H9 (cell line): ENCODE results near the gene PTTG1IP. TPM values are rescaled to one million over a fixed set of nuclear protein-coding genes. Genes with fewer than 3 reads are reported as not detected.

Source experiments
- DNase-seq: peaks from one replicate; pipeline ENCODE4 v3.0.0-alpha.2; 2017
- H2AFZ ChIP-seq: one replicate; pipeline ENCODE4 v1.6.1; 2013; ENCODE audit warnings: mild to moderate bottlenecking, low read length, control low read depth, moderate library complexity
- H2AK5ac ChIP-seq: 2 replicates; pipeline ENCODE4 v1.6.1; 2013; ENCODE audit warnings: low read length, control low read depth, mixed read lengths; ENCODE audit not compliant: insufficient read length
- H2BK120ac ChIP-seq: one replicate; pipeline ENCODE4 v1.6.1; 2013; ENCODE audit warnings: low read depth, mild to moderate bottlenecking, low read length, control low read depth, inconsistent platforms; ENCODE audit not compliant: poor library complexity, severe bottlenecking
- H2BK12ac ChIP-seq: 2 replicates; pipeline ENCODE4 v1.6.1; 2013; ENCODE audit warnings: low read length, control low read depth, mixed read lengths, low read depth; ENCODE audit not compliant: insufficient read length
- H2BK15ac ChIP-seq: 2 replicates; pipeline ENCODE4 v1.6.1; 2013; ENCODE audit warnings: low read depth, low read length, control low read depth
- H2BK20ac ChIP-seq: one replicate; pipeline ENCODE4 v1.6.1; 2013; ENCODE audit warnings: low read depth, mild to moderate bottlenecking, low read length, control low read depth, inconsistent platforms; ENCODE audit not compliant: poor library complexity, severe bottlenecking
- H2BK5ac ChIP-seq: 2 replicates; pipeline ENCODE4 v1.6.1; 2013; ENCODE audit warnings: low read length, control low read depth, mixed read lengths; ENCODE audit not compliant: insufficient read length
- H3K14ac ChIP-seq: 2 replicates; pipeline ENCODE4 v1.6.1; 2013; ENCODE audit warnings: low read length, control low read depth; ENCODE audit not compliant: insufficient read depth
- H3K18ac ChIP-seq: 2 replicates; pipeline ENCODE4 v1.6.1; 2013; ENCODE audit warnings: low read depth, mild to moderate bottlenecking, mixed read lengths, low read length, control low read depth; ENCODE audit not compliant: insufficient read length
- H3K23ac ChIP-seq: 2 replicates; pipeline ENCODE4 v1.6.1; 2013; ENCODE audit warnings: low read length, control low read depth, mixed read lengths, low read depth; ENCODE audit not compliant: insufficient read length
- H3K23me2 ChIP-seq: 2 replicates; pipeline ENCODE4 v1.6.1; 2013; ENCODE audit warnings: low read depth, mild to moderate bottlenecking, mixed read lengths, low read length, control low read depth; ENCODE audit not compliant: insufficient read length, poor library complexity, severe bottlenecking
- H3K27ac ChIP-seq: 2 replicates; pipeline ENCODE4 v1.5.1; 2013; ENCODE audit warnings: low read length, control low read depth, mixed read lengths, low read depth; ENCODE audit not compliant: insufficient read length
- H3K27me3 ChIP-seq: 2 replicates; pipeline ENCODE4 v1.6.1; 2013; ENCODE audit warnings: low read length, control low read depth, inconsistent platforms; ENCODE audit not compliant: insufficient read depth
- H3K4ac ChIP-seq: 2 replicates; pipeline ENCODE4 v1.6.1; 2013; ENCODE audit warnings: low read depth, mild to moderate bottlenecking, control low read depth, inconsistent platforms, low read length, moderate library complexity
- H3K4me1 ChIP-seq: 2 replicates; pipeline ENCODE4 v1.6.1; 2013; ENCODE audit warnings: low read length, control low read depth, inconsistent platforms; ENCODE audit not compliant: insufficient read depth
- H3K4me2 ChIP-seq: 2 replicates; pipeline ENCODE4 v1.6.1; 2013; ENCODE audit warnings: low read length, control low read depth, mixed read lengths; ENCODE audit not compliant: insufficient read length, insufficient read depth
- H3K56ac ChIP-seq: 2 replicates; pipeline ENCODE4 v1.6.1; 2013; ENCODE audit warnings: low read depth, mild to moderate bottlenecking, mixed read lengths, low read length, control low read depth; ENCODE audit not compliant: insufficient read length
- H3K79me1 ChIP-seq: 2 replicates; pipeline ENCODE4 v1.6.1; 2013; ENCODE audit warnings: low read depth, mild to moderate bottlenecking, moderate library complexity, low read length, control low read depth, inconsistent platforms; ENCODE audit not compliant: insufficient read depth, poor library complexity, severe bottlenecking
- H3K79me2 ChIP-seq: 2 replicates; pipeline ENCODE4 v1.6.1; 2013; ENCODE audit warnings: low read length, control low read depth, inconsistent platforms; ENCODE audit not compliant: insufficient read depth
- H3K9ac ChIP-seq: 2 replicates; pipeline ENCODE4 v1.6.1; 2013; ENCODE audit warnings: low read length, control low read depth, mixed read lengths; ENCODE audit not compliant: insufficient read length; ENCODE audit errors: extremely low read depth
- H3K9me3 ChIP-seq: one replicate; pipeline ENCODE4 v1.6.1; 2013; ENCODE audit warnings: low read depth, low read length, inconsistent platforms; ENCODE audit not compliant: control insufficient read depth
- H3T11ph ChIP-seq: one replicate; pipeline ENCODE4 v1.6.1; 2013; ENCODE audit warnings: mild to moderate bottlenecking, low read length, control low read depth, inconsistent platforms
- H4K20me1 ChIP-seq: one replicate; pipeline ENCODE4 v1.6.1; 2013; ENCODE audit not compliant: control insufficient read depth, insufficient read length, insufficient read depth
- H4K5ac ChIP-seq: 2 replicates; pipeline ENCODE4 v1.6.1; 2013; ENCODE audit warnings: low read depth, mild to moderate bottlenecking, mixed read lengths, low read length, control low read depth; ENCODE audit not compliant: insufficient read length
- H4K8ac ChIP-seq: replicated peaks from 2 replicates; pipeline ENCODE4 v1.6.1; 2013; ENCODE audit warnings: low read length, control low read depth, mixed read lengths, low read depth; ENCODE audit not compliant: insufficient read length
- H4K91ac ChIP-seq: 2 replicates; pipeline ENCODE4 v1.6.1; 2013; ENCODE audit warnings: low read depth, mild to moderate bottlenecking, moderate library complexity, mixed read lengths, low read length, control low read depth; ENCODE audit not compliant: insufficient read length
- H3K27ac Mint-ChIP-seq, 3 experiments: 2 replicates in 2 of 3; 3 replicates in 1 of 3; pipeline ENCODE4 v1.8.0; 2020 to 2021; ENCODE audit warnings: mixed read lengths in 3 of 3, mild to moderate bottlenecking in 1 of 3, moderate library complexity in 1 of 3
- H3K27me3 Mint-ChIP-seq: 2 replicates; pipeline ENCODE4 v1.8.0; 2021; ENCODE audit warnings: low read depth, mild to moderate bottlenecking, moderate library complexity, mixed read lengths
- H3K36me3 Mint-ChIP-seq, 3 experiments: 2 replicates in 2 of 3; 3 replicates in 1 of 3; pipeline ENCODE4 v1.8.0; 2020 to 2021; ENCODE audit warnings: low read depth in 3 of 3, mixed read lengths in 3 of 3; ENCODE audit not compliant: insufficient read depth in 1 of 3
- H3K4me1 Mint-ChIP-seq, 2 experiments: 2 replicates each; pipeline ENCODE4 v1.8.0; 2020; ENCODE audit warnings: mixed read lengths in 2 of 2
- H3K4me3 Mint-ChIP-seq, 2 experiments: 2 replicates in 1 of 2; 3 replicates in 1 of 2; pipeline ENCODE4 v1.8.0; 2020 to 2021; ENCODE audit warnings: mild to moderate bottlenecking in 2 of 2, mixed read lengths in 2 of 2, moderate library complexity in 1 of 2
- H3K9me3 Mint-ChIP-seq, 2 experiments: 2 replicates in 1 of 2; 3 replicates in 1 of 2; pipeline ENCODE4 v1.8.0; 2020; ENCODE audit warnings: mild to moderate bottlenecking in 2 of 2, mixed read lengths in 2 of 2, moderate library complexity in 1 of 2
- CTCF ChIP-seq: fragments of 200-600 bp; sonication (generic); conservative IDR thresholded peaks from 3 replicates; pipeline ENCODE4 v1.8.0; 2021; ENCODE audit warnings: antibody characterized with exemption, mild to moderate bottlenecking
- WGBS: extraction: QIAGEN DNeasy Blood & Tissue Kit; methylation state at CpG from one replicate; pipeline ENCODE4 v1.1.7; 2013; ENCODE audit warnings: missing lambda C conversion rate, low lambda C conversion rate, mixed read lengths; ENCODE audit not compliant: insufficient read length; ENCODE audit errors: extremely low coverage; 5-methylcytosine and 5-hydroxymethylcytosine counted together
- total RNA-seq: library from RNA; stranded (reverse); gene quantifications from 2 replicates; pipeline ENCODE4 v1.2.1, GENCODE V29; 2021

Gene PTTG1IP
- total RNA-seq, 1 experiment from 2014 or later, result 107 TPM

GRCh38 chr21:44800103-44800502 is 73.4 kb downstream of the PTTG1IP start:
- Histone ChIP-seq H3K79me2 (peaks cover 19% of the 10 kb centered on the region; the same call in 1 of the 2 replicates), H3K14ac (no peak overlapping the region)
- no CpG with 5 or more reads among the region's 12 CpGs for WGBS

More at GRCh38 chr21:44800103-44800502, 73.4 kb downstream of the PTTG1IP start:
- Histone ChIP-seq H3K9ac (no peak overlapping the region), H3K27ac (no peak overlapping the region), H4K91ac (no peak overlapping the region), H3K9me3 (no peaks in the 10 kb centered on the region), H4K8ac (no peak overlapping the region), H4K5ac (no peak overlapping the region), H2BK15ac (no peak overlapping the region), H3K18ac (no peak overlapping the region), H3K23me2 (peaks cover 13% of the 10 kb centered on the region), H2BK120ac (no peak overlapping the region), H3K79me1 (peaks cover 2% of the 10 kb centered on the region), H3K23ac (no peak overlapping the region), H3K4ac (no peak overlapping the region), H2BK20ac (no peak overlapping the region), H2BK12ac (no peak overlapping the region), H2BK5ac (no peak overlapping the region), H2AK5ac (no peak overlapping the region), H3K4me2 (peak overlapping the region; percentile 48), H3K27me3 (no peaks in the 10 kb centered on the region), H3T11ph (no peak overlapping the region), H3K4me1 (no peaks in the 10 kb centered on the region), H4K20me1 (no peaks in the 10 kb centered on the region), H2AFZ (no peak overlapping the region), H3K56ac (no peak overlapping the region)
- Mint-ChIP-seq H3K4me3 (peak overlapping the region; percentile 95 to 96), H3K27me3 (no peaks in the 10 kb centered on the region), H3K4me1 (peaks cover 23 to 36% of the 10 kb centered on the region in 2 experiments), H3K9me3 (no peaks in the 10 kb centered on the region), H3K27ac (no peak overlapping the region), H3K36me3 (peaks cover 26 to 59% (median 44%) of the 10 kb centered on the region in 3 experiments)
- TF ChIP-seq CTCF, result peak; percentile 62
- DNase-seq, result no peak
